Measurements from ENCODE around the gene SLC25A24. TPM values are rescaled to one million over a fixed set of nuclear protein-coding genes. Genes with fewer than 3 reads are reported as not detected.
"Not testable (repeated sequence)": the region's sequence is repeated elsewhere in the genome, so short reads cannot be mapped to it uniquely, and the experiment has no call there.

SLC25A24 gene
- total and polyA plus RNA-seq, 12 donors = 6.3 to 21.5 (median 13.3) TPM

DNA sequence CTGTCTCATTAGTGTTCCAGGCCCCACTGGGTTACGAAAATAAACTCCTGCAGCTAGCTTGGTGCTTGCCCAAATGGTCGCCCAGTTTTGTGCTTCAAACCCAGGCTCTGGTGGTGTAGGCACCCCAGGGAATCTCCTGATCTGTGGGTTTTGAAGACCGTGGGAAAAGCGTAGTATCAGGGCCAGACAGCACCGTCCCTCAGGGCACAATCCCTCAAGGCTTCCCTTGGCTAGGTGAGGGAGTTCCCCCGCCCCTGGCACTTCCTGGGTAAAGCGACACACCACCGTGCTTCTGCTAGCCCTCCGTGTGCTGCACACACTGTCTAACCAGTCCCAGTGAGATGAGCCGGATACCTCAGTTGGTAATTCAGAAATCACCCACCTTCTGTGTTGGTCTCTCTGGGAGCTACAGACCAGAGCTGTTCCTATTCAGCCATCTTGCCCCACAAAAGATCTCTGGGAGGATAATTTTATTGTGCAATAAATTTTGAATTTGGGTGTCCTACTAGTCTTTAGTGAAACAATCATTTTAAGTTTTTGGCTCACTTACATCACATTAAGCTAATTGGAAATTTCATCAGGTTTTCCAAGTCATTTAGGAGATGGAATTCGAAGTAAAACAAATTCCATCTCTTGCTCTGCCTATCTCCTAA, 9.4 kb upstream of the SLC25A24 start:
- Histone ChIP-seq H3K4me3 (no peak overlapping the region), H3K36me3 (no peaks in the 10 kb centered on the region), H3K4me1 (no peaks in the 10 kb centered on the region), H3K27ac (no peak overlapping the region), H3K9me3 (peaks cover 0 to 7% (median 0%) of the 10 kb centered on the region in 11 donors), H3K27me3 (peaks cover 0 to 38% (median 20%) of the 10 kb centered on the region in 7 donors)
- no peak for DNase-seq
- ATAC-seq = no peak
- 77 to 78% methylated on average over 11 of the region's 11 CpGs for WGBS, 2 donors
- TF ChIP-seq, protein P1, sequence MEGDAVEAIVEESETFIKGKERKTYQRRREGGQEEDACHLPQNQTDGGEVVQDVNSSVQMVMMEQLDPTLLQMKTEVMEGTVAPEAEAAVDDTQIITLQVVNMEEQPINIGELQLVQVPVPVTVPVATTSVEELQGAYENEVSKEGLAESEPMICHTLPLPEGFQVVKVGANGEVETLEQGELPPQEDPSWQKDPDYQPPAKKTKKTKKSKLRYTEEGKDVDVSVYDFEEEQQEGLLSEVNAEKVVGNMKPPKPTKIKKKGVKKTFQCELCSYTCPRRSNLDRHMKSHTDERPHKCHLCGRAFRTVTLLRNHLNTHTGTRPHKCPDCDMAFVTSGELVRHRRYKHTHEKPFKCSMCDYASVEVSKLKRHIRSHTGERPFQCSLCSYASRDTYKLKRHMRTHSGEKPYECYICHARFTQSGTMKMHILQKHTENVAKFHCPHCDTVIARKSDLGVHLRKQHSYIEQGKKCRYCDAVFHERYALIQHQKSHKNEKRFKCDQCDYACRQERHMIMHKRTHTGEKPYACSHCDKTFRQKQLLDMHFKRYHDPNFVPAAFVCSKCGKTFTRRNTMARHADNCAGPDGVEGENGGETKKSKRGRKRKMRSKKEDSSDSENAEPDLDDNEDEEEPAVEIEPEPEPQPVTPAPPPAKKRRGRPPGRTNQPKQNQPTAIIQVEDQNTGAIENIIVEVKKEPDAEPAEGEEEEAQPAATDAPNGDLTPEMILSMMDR (IDR thresholded peaks at IDR 0.05) = no peak
- intact Hi-C loops (cut with DNase I) = no loop called here

DNA sequence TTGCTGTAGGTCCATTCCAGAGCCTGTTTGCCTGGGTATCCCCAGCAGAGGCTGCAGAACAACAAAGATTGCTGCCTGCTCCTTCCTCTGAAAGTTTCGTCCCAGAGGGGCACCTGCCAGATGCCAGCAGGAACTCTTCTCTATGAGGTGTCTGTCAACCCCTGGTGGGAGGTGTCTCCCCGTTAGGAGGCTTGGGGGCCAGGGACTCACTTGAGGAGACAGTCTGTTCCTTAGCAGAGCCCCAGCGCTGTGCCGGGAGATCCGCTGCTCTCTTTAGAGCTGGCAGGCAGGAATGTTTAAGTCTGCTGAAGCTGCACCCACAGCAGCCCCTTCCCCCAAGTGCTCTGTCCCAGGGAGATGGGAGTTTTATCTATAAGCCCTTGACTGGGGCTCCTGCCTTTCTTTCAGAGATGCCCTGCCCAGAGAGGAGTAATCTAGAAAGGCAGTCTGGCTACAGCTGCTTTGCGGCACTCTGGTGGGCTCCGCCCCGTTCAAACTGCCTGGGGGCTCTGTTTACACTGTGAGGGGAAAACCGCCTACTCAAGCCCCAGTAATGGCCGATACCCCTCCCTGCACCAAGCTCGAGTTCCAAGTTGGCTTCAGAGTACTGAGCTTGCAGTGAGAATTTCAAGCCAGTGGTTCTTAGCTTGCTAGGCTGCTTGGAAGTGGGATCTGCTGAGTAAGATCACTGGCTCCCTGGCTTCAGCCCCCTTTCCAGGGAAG, 8.7 kb upstream of the SLC25A24 start:
- Histone ChIP-seq H3K27ac (no peak overlapping the region), H3K4me1 (no peaks in the 10 kb centered on the region), H3K27me3 (peaks cover 0 to 35% (median 20%) of the 10 kb centered on the region in 7 donors), H3K36me3 (no peaks in the 10 kb centered on the region), H3K9me3 (peaks cover 0 to 12% (median 0%) of the 10 kb centered on the region in 11 donors), H3K4me3 (no peak overlapping the region)
- ATAC-seq = no peak
- TF ChIP-seq, protein P1 (IDR thresholded peaks at IDR 0.05) = no peak
- intact Hi-C loops (cut with DNase I) = no loop called here
- no peak for DNase-seq
- WGBS, 2 donors = 57 to 65% methylated on average over 11 of the region's 11 CpGs

DNA sequence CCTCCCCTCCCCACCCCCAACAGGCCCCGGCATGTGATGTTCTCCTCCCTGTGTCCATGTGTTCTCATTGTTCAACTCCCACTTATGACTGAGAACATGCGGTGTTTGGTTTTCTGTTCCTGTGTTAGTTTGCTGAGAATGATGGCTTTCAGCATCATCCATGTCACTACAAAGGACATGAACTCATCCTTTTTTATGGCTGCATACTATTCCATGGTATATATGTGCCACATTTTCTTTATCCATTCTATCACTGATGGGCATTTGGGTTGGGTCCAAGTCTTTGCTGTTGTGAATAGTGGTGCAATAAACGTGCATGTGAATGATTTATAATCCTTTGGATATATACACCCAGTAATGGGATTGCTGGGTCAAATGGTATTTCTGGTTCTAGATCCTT, 3.4 kb upstream of the SLC25A24 start:
- ATAC-seq; H3K27ac ChIP-seq; H3K27me3 ChIP-seq; H3K4me3 ChIP-seq; H3K36me3 ChIP-seq; DNase-seq; intact Hi-C loops (cut with DNase I): not testable (repeated sequence)
- WGBS, 2 donors = 88 to 92% methylated on average over 3 of the region's 3 CpGs
- Histone ChIP-seq H3K9me3 (peaks cover 0 to 13% (median 0%) of the 10 kb centered on the region in 11 donors), H3K4me1 (peaks cover 0 to 18% (median 13%) of the 10 kb centered on the region in 9 donors)

DNA sequence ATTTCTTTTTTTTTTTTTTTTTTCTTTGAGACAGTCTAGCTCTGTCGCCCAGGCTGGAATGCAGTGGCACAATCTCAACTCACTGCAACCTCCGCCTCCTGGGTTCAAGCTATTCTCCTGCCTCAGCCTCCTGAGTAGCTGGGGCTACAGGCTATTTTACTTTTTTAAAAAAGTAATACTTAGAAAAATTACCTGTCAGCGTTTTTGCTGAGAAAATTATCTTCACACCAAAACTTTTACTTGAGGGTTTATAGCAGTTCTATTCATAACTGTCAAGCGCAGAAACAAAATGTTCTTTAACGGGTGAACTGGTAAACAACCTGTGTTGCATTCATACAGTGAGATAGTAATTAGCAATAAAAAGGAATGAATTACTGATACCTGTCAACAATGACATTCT, 1.5 kb upstream of the SLC25A24 start:
- peaks cover 0 to 35% (median 29%) of the 10 kb centered on the region in 9 donors for H3K4me1 ChIP-seq
- intact Hi-C loops (cut with DNase I) = no loop called here
- ATAC-seq = no peak
- no peak for DNase-seq
- H3K36me3 ChIP-seq = peaks cover 0 to 9% (median 0%) of the 10 kb centered on the region in 9 donors
- TF ChIP-seq, protein P1 (IDR thresholded peaks at IDR 0.05) = no peak
- no peak overlapping the region for H3K4me3 ChIP-seq
- H3K9me3 ChIP-seq = peaks cover 0 to 13% (median 0%) of the 10 kb centered on the region in 11 donors
- 83 to 86% methylated on average over 5 of the region's 5 CpGs for WGBS, 2 donors
- no peaks in the 10 kb centered on the region for H3K27me3 ChIP-seq
- no peak overlapping the region for H3K27ac ChIP-seq

All from heart right ventricle (tissue), 16 donors.